ENCODE data around the gene EFCAB9.

- TF ChIP-seq, protein P1, sequence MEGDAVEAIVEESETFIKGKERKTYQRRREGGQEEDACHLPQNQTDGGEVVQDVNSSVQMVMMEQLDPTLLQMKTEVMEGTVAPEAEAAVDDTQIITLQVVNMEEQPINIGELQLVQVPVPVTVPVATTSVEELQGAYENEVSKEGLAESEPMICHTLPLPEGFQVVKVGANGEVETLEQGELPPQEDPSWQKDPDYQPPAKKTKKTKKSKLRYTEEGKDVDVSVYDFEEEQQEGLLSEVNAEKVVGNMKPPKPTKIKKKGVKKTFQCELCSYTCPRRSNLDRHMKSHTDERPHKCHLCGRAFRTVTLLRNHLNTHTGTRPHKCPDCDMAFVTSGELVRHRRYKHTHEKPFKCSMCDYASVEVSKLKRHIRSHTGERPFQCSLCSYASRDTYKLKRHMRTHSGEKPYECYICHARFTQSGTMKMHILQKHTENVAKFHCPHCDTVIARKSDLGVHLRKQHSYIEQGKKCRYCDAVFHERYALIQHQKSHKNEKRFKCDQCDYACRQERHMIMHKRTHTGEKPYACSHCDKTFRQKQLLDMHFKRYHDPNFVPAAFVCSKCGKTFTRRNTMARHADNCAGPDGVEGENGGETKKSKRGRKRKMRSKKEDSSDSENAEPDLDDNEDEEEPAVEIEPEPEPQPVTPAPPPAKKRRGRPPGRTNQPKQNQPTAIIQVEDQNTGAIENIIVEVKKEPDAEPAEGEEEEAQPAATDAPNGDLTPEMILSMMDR (IDR thresholded peaks at IDR 0.05), result no peak
- TF ChIP-seq EZH2 (IDR thresholded peaks at IDR 0.05), result no peak
Measured at GRCh38 chr5:172243302-172243701, 49.3 kb downstream of the EFCAB9 start.

All from neural progenitor cell (in vitro differentiated cells).